Lung (tissue), 12 donors: Measurements from ENCODE around the gene USP5. TPM values are rescaled to one million over a fixed set of nuclear protein-coding genes. Genes with fewer than 3 reads are reported as not detected.

ENCODE experiments used
- ATAC-seq: fragments of 200-7000 bp; cut with Tn5 transposase; one replicate; pipeline ENCODE4 v1.9.1; 2020; ENCODE audit warnings: moderate number of reproducible peaks; ENCODE audit not compliant: insufficient read depth, low FRiP score
- DNase-seq, 3 donors: peaks; one replicate each; pipeline ENCODE4 v3.0.0-alpha.2; 2013 to 2017
- H3K27ac ChIP-seq, 2 donors: one replicate each; pipeline ENCODE4 v1.5.1; 2013; ENCODE audit warnings: mild to moderate bottlenecking in 2 of 2, moderate library complexity in 2 of 2, control low read depth in 1 of 2, inconsistent platforms in 1 of 2, low read depth in 1 of 2, low read length in 1 of 2
- H3K27me3 ChIP-seq, 3 donors: one replicate each; pipeline ENCODE4 v1.5.1; 2013; ENCODE audit warnings: low read length in 2 of 3; ENCODE audit not compliant: control insufficient read depth in 3 of 3, insufficient read depth in 3 of 3
- H3K36me3 ChIP-seq, 4 donors: one replicate each; pipeline ENCODE4 v1.5.1; 2013; ENCODE audit warnings: low read length in 4 of 4, mild to moderate bottlenecking in 1 of 4, moderate library complexity in 1 of 4; ENCODE audit not compliant: control insufficient read depth in 4 of 4, insufficient read depth in 4 of 4
- H3K4me1 ChIP-seq, 5 donors: one replicate each; pipeline ENCODE4 v1.5.1; 2013; ENCODE audit warnings: low read length in 5 of 5, mild to moderate bottlenecking in 2 of 5, moderate library complexity in 1 of 5; ENCODE audit not compliant: control insufficient read depth in 5 of 5, insufficient read depth in 5 of 5
- H3K4me3 ChIP-seq: one replicate; pipeline ENCODE4 v1.5.1; 2013; ENCODE audit warnings: mild to moderate bottlenecking, control low read depth, moderate library complexity
- H3K9ac ChIP-seq, 2 donors: one replicate each; pipeline ENCODE4 v1.5.1; 2013; ENCODE audit warnings: low read length in 2 of 2, control low read depth in 1 of 2; ENCODE audit not compliant: insufficient read depth in 1 of 2
- H3K9me3 ChIP-seq, 4 donors: one replicate each; pipeline ENCODE4 v1.5.1; 2013; ENCODE audit warnings: low read length in 3 of 4, mild to moderate bottlenecking in 1 of 4, moderate library complexity in 1 of 4; ENCODE audit not compliant: control insufficient read depth in 4 of 4, insufficient read depth in 3 of 4
- WGBS, 2 donors: extraction: QIAGEN DNeasy Blood & Tissue Kit; methylation state at CpG; one replicate each; pipeline ENCODE4 v1.1.7; 2013; 5-methylcytosine and 5-hydroxymethylcytosine counted together
- polyA plus RNA-seq, 2 donors: library from polyadenylated mRNA; stranded (reverse); fragments of 200-250 nt; gene quantifications; one replicate each; pipeline ENCODE4 v1.2.1, GENCODE V29; 2013
- total RNA-seq, 2 donors: library from RNA; depleted of rRNA in 1 of 2; stranded (reverse); fragments of >200 nt in 1 of 2; gene quantifications; one replicate each; pipeline ENCODE4 v1.2.1, GENCODE V29; 2014 to 2021
- TF ChIP-seq, protein P1 (sequence below): IDR thresholded peaks from 2 replicates; pipeline ENCODE4 v1.5.1; 2012; ENCODE audit warnings: mild to moderate bottlenecking; ENCODE audit errors: control extremely low read depth, extremely low read depth
- donor health status: control.
- donor health status: control.
- donor health status: Bipolar disorder and iron deficiency.
- donor health status: healthy.
- donor health status: DM: yes; HTN: yes; CAD: no.

The USP5 gene
- total and polyA plus RNA-seq, 4 donors, result 24.8 to 92.1 (median 36.7) TPM

GRCh38 chr12:6866920-6867412, 15.0 kb downstream of the USP5 start:
- peaks cover 3 to 36% (median 31%) of the 10 kb centered on the region in 4 donors for H3K36me3 ChIP-seq
- DNase-seq, result no peak

GRCh38 chr12:6867413-6868210, 15.7 kb downstream of the USP5 start, which contains the start of gene TPI1:
Gene TPI1, plus strand, starts transcription at chr12:6867531. Its CDS starts 36 bp downstream, at chr12:6867567.
- 0 to 1% methylated on average over 68 to 86 of the region's 86 CpGs for WGBS, 2 donors
- TF ChIP-seq, protein P1, sequence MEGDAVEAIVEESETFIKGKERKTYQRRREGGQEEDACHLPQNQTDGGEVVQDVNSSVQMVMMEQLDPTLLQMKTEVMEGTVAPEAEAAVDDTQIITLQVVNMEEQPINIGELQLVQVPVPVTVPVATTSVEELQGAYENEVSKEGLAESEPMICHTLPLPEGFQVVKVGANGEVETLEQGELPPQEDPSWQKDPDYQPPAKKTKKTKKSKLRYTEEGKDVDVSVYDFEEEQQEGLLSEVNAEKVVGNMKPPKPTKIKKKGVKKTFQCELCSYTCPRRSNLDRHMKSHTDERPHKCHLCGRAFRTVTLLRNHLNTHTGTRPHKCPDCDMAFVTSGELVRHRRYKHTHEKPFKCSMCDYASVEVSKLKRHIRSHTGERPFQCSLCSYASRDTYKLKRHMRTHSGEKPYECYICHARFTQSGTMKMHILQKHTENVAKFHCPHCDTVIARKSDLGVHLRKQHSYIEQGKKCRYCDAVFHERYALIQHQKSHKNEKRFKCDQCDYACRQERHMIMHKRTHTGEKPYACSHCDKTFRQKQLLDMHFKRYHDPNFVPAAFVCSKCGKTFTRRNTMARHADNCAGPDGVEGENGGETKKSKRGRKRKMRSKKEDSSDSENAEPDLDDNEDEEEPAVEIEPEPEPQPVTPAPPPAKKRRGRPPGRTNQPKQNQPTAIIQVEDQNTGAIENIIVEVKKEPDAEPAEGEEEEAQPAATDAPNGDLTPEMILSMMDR, result no peak

More at GRCh38 chr12:6866920-6867412, 15.0 kb downstream of the USP5 start:
- no peaks in the 10 kb centered on the region for H3K9me3 ChIP-seq
- TF ChIP-seq, protein P1, result no peak
- peaks cover 0 to 29% (median 12%) of the 10 kb centered on the region in 5 donors for H3K4me1 ChIP-seq
- peak; percentile 2 for ATAC-seq
- H3K27me3 ChIP-seq, result no peaks in the 10 kb centered on the region
- H3K27ac ChIP-seq, result peak overlapping the region; percentile 71 to 91
- H3K4me3 ChIP-seq, result peak overlapping the region; percentile 40
- WGBS, 2 donors, result 2 to 4% methylated on average over 25 to 33 of the region's 33 CpGs
- peak overlapping the region; percentile 50 to 67 for H3K9ac ChIP-seq

GRCh38 chr12:6868211-6869048, 16.5 kb downstream of the USP5 start:
- no peaks in the 10 kb centered on the region for H3K9me3 ChIP-seq
- peak overlapping the region; percentile 76 to 88 for H3K9ac ChIP-seq
- TF ChIP-seq, protein P1, result no peak
- ATAC-seq, result no peak
- H3K4me3 ChIP-seq, result peak overlapping the region; percentile 92
- 12 to 15% methylated on average over 22 of the region's 22 CpGs for WGBS, 2 donors
- peak in 2 of 3 donors; percentile 23 to 43 for DNase-seq
- H3K27me3 ChIP-seq, result no peaks in the 10 kb centered on the region
- peaks cover 0 to 37% (median 12%) of the 10 kb centered on the region in 5 donors for H3K4me1 ChIP-seq
- H3K36me3 ChIP-seq, result peaks cover 3 to 31% (median 27%) of the 10 kb centered on the region in 4 donors
- H3K27ac ChIP-seq, result peak overlapping the region; percentile 96 to 99

More at GRCh38 chr12:6867413-6868210, 15.7 kb downstream of the USP5 start, which contains the start of gene TPI1:
- ATAC-seq (peak; percentile 86), DNase-seq (peak; percentile 87 to 92 (median 90))
- peak within 1 kb of the TSS; percentile 92 for H3K4me3 ChIP-seq
- H3K27me3 ChIP-seq, result no peaks in the 10 kb centered on the region
- H3K27ac ChIP-seq, result peak within 1 kb of the TSS; percentile 96 to 99
- no peaks in the 10 kb centered on the region for H3K9me3 ChIP-seq
- H3K9ac ChIP-seq, result peak within 1 kb of the TSS; percentile 76 to 88
- H3K4me1 ChIP-seq, result peaks cover 0 to 35% (median 12%) of the 10 kb centered on the region in 5 donors
- H3K36me3 ChIP-seq, result peaks cover 3 to 31% (median 30%) of the 10 kb centered on the region in 4 donors
